Ovary (tissue), 9 donors: ENCODE measurements around the gene NPPC. TPM values are rescaled to one million over a fixed set of nuclear protein-coding genes. Genes with fewer than 3 reads are reported as not detected.

Experiments
- DNase-seq, 5 donors: peaks; one replicate each; pipeline ENCODE4 v3.0.0-alpha.2; 2019 to 2020
- H3K27ac ChIP-seq, 2 donors: fragments of 200-600 bp; one replicate each; pipeline versions ENCODE4 v1.5.1 to v1.8.0; 2019 to 2022
- H3K27me3 ChIP-seq: fragments of 200-600 bp; one replicate; pipeline ENCODE4 v1.8.0; 2022
- H3K36me3 ChIP-seq: fragments of 200-600 bp; sonication (generic); one replicate; pipeline ENCODE4 v1.5.1; 2019
- H3K4me1 ChIP-seq: one replicate; pipeline ENCODE4 v1.8.1; 2013; ENCODE audit warnings: mild to moderate bottlenecking, moderate library complexity; ENCODE audit not compliant: insufficient read depth
- H3K4me3 ChIP-seq: fragments of 200-600 bp; sonication (generic); one replicate; pipeline ENCODE4 v1.5.1; 2017
- H3K9me3 ChIP-seq, 2 donors: fragments of 200-600 bp in 1 of 2; sonication (generic) in 1 of 2; one replicate each; pipeline versions ENCODE4 v1.5.1 to v1.8.1; 2013 to 2019; ENCODE audit warnings: mild to moderate bottlenecking in 1 of 2, moderate library complexity in 1 of 2
- CTCF ChIP-seq, 3 donors: fragments of 450-650 bp in 2 of 3; fragments of 200-600 bp in 1 of 3; IDR thresholded peaks; one replicate each; pipeline versions ENCODE4 v1.5.1 to v1.8.0; 2016 to 2022; ENCODE audit warnings: antibody characterized with exemption in 3 of 3, mild to moderate bottlenecking in 1 of 3
- EP300 ChIP-seq: sonication (generic); formaldehyde crosslinking; IDR thresholded peaks from one replicate; pipeline ENCODE4 v1.6.1; 2017; ENCODE audit warnings: antibody characterized with exemption
- POLR2A ChIP-seq: fragments of 450-650 bp; IDR thresholded peaks from one replicate; pipeline ENCODE4 v1.6.1; 2017; ENCODE audit warnings: antibody characterized with exemption, mild to moderate bottlenecking, moderate library complexity
- WGBS, 3 donors: extraction: QIAGEN DNeasy Blood & Tissue Kit in 1 of 3; methylation state at CpG; one replicate each; pipeline versions ENCODE4 v1.1.5 to v1.1.7; 2013 to 2017; 5-methylcytosine and 5-hydroxymethylcytosine counted together
- intact Hi-C, 4 donors: fragments of 100-400 bp; cut with DNase I; formaldehyde crosslinking; loops; one replicate each; pipeline versions ENCODE4 v1.11.0 to v1.15.1; 2022 to 2023
- polyA plus RNA-seq, 2 donors: library from polyadenylated mRNA; stranded (reverse); fragments of 200-250 nt in 1 of 2; fragments of 350-450 nt in 1 of 2; fragmentation: Illumina TruSeq in 1 of 2; extraction: RNeasy Lipid Tissue Mini Kit (QIAGEN cat#74804) in 1 of 2; gene quantifications; one replicate each; pipeline ENCODE4 v1.2.3, GENCODE V29; 2013 to 2014
- total RNA-seq, 7 donors: library from RNA; depleted of rRNA in 2 of 7; stranded (reverse); fragments of >200 nt in 2 of 7; fragmentation: NEBNext Ultra II Directional in 3 of 7; extraction: Animal tissue kit (Norgen Biotek cat#: 25700) in 3 of 7; gene quantifications; one replicate each; pipeline versions ENCODE4 v1.1.0 to v1.2.4, GENCODE V29; 2016 to 2023
- donor health status: DM: no; HTN: no; CAD: no; lungs with moderate emphysema.
- donor health status: DM: no; HTN: no; CAD: no.
- donor health status: Bipolar disorder and iron deficiency.
- donor health status: DM: yes; HTN: yes; CAD: no.
- donor health status: DM: no; HTN: no; CAD: no.
- donor health status: DM: yes; HTN: yes; CAD: no.

Gene NPPC
- total and polyA plus RNA-seq, 9 donors = 0.18 to 4.3 (median 0.49) TPM; not detected in 3

- Histone ChIP-seq H3K4me1 (no peaks in the 10 kb centered on the region), H3K4me3 (no peak overlapping the region), H3K27me3 (no peaks in the 10 kb centered on the region), H3K27ac (no peak overlapping the region), H3K9me3 (no peaks in the 10 kb centered on the region), H3K36me3 (no peaks in the 10 kb centered on the region)
- TF ChIP-seq CTCF (IDR thresholded peaks at IDR 0.05) (no peak), EP300 (no peak), POLR2A (no peak)
- 86 to 89% (median 88%) methylated on average over 15 of the region's 15 CpGs for WGBS, 3 donors
- no peak for DNase-seq
- intact Hi-C loops = no loop called here
Observed at GRCh38 chr2:231946241-231946814, 20.1 kb upstream of the NPPC start.

GRCh38 chr2:231942180-231942579 lies 16.0 kb upstream of the NPPC start:
- 79 to 90% (median 79%) methylated on average over 6 of the region's 6 CpGs for WGBS, 3 donors
- intact Hi-C loops = no loop called here
- H3K9me3 ChIP-seq = no peaks in the 10 kb centered on the region
- TF ChIP-seq CTCF (IDR thresholded peaks at IDR 0.05) = no peak
- TF ChIP-seq POLR2A = no peak
- no peak for TF ChIP-seq EP300
- H3K36me3 ChIP-seq = no peaks in the 10 kb centered on the region
- H3K27ac ChIP-seq = no peak overlapping the region
- H3K4me1 ChIP-seq = no peaks in the 10 kb centered on the region
- H3K4me3 ChIP-seq = no peak overlapping the region
- no peak for DNase-seq
- H3K27me3 ChIP-seq = no peaks in the 10 kb centered on the region

GRCh38 chr2:231941673-231942072 lies 15.5 kb upstream of the NPPC start:
- intact Hi-C loops = no loop called here
- H3K9me3 ChIP-seq = no peaks in the 10 kb centered on the region
- WGBS, 3 donors = 85 to 88% (median 88%) methylated on average over 12 of the region's 12 CpGs
- no peak overlapping the region for H3K27ac ChIP-seq
- TF ChIP-seq CTCF (IDR thresholded peaks at IDR 0.05) (no peak), POLR2A (no peak), EP300 (no peak)
- DNase-seq = no peak
- no peaks in the 10 kb centered on the region for H3K4me1 ChIP-seq
- no peaks in the 10 kb centered on the region for H3K36me3 ChIP-seq
- H3K27me3 ChIP-seq = no peaks in the 10 kb centered on the region
- H3K4me3 ChIP-seq = no peak overlapping the region

GRCh38 chr2:231940795-231941194 lies 14.6 kb upstream of the NPPC start:
- Histone ChIP-seq H3K27me3 (no peaks in the 10 kb centered on the region), H3K27ac (no peak overlapping the region), H3K4me1 (no peaks in the 10 kb centered on the region), H3K9me3 (no peaks in the 10 kb centered on the region), H3K4me3 (no peak overlapping the region), H3K36me3 (no peaks in the 10 kb centered on the region)
- no peak for TF ChIP-seq POLR2A
- TF ChIP-seq EP300 = no peak
- no peak for TF ChIP-seq CTCF (IDR thresholded peaks at IDR 0.05)
- WGBS, 3 donors = 72 to 74% (median 74%) methylated on average over 3 of the region's 3 CpGs
- DNase-seq = no peak
- intact Hi-C loops = no loop called here
